Vagina (tissue), 2 donors: Measurements from ENCODE around the gene SERTAD4. TPM values are rescaled to one million over a fixed set of nuclear protein-coding genes. Genes with fewer than 3 reads are reported as not detected.
A peak's percentile ranks its signal among the peaks of the same experiment; 100 is the strongest.

Experiments used
- DNase-seq, 2 donors: peaks; one replicate each; pipeline ENCODE4 v3.0.0-alpha.2; 2017; ENCODE audit errors: extremely low spot score in 2 of 2
- H3K27ac ChIP-seq: fragments of 200-600 bp; sonication (generic); one replicate; pipeline ENCODE4 v1.5.1; 2019
- H3K27me3 ChIP-seq: fragments of 200-600 bp; sonication (generic); one replicate; pipeline ENCODE4 v1.5.1; 2019
- H3K36me3 ChIP-seq, 2 donors: fragments of 200-600 bp; sonication (generic); one replicate each; pipeline ENCODE4 v1.5.1; 2017 to 2019
- H3K4me1 ChIP-seq: fragments of 200-600 bp; sonication (generic); one replicate; pipeline ENCODE4 v1.5.1; 2019
- H3K4me3 ChIP-seq, 2 donors: fragments of 200-600 bp; sonication (generic); 1 replicate in 1 of 2; 2 replicates in 1 of 2; pipeline ENCODE4 v1.5.1; 2016 to 2019
- H3K9me3 ChIP-seq: fragments of 200-600 bp; sonication (generic); one replicate; pipeline ENCODE4 v1.5.1; 2019
- CTCF ChIP-seq, 3 experiments: fragments of 450-650 bp in 2 of 3; fragments of 200-600 bp in 1 of 3; sonication (generic) in 1 of 3; IDR thresholded peaks; one replicate each; pipeline ENCODE4 v1.5.1; 2017 to 2019; ENCODE audit warnings: antibody characterized with exemption in 3 of 3, mild to moderate bottlenecking in 2 of 3, moderate library complexity in 2 of 3
- POLR2A ChIP-seq, 2 donors: fragments of 450-650 bp; IDR thresholded peaks; one replicate each; pipeline ENCODE4 v1.6.1; 2017; ENCODE audit warnings: antibody characterized with exemption in 2 of 2, mild to moderate bottlenecking in 2 of 2, moderate library complexity in 2 of 2
- POLR2AphosphoS5 ChIP-seq, 2 donors: sonication (generic); formaldehyde crosslinking; IDR thresholded peaks; one replicate each; pipeline ENCODE4 v1.9.0; 2017; ENCODE audit warnings: antibody characterized with exemption in 2 of 2, mild to moderate bottlenecking in 2 of 2, low read depth in 1 of 2; ENCODE audit not compliant: insufficient read depth in 1 of 2
- intact Hi-C: fragments of 100-400 bp; cut with DNase I; formaldehyde crosslinking; loops from one replicate; pipeline ENCODE4 v1.15.1; 2023
- total RNA-seq: library from RNA; depleted of rRNA; stranded (reverse); fragments of >200 nt; gene quantifications from one replicate; pipeline ENCODE4 v1.2.3, GENCODE V29; 2016

SERTAD4 gene
- total RNA-seq, 1 donor from 2014 or later, result 2.7 TPM

GRCh38 chr1:210237479-210237878 lies 4.9 kb downstream of the SERTAD4 start:
- no peak for DNase-seq
- H3K9me3 ChIP-seq, result no peaks in the 10 kb centered on the region
- intact Hi-C loops, result loop anchor here (5.0 kb wide), 1 partner anchor 55 kb away; no protein-coding TSS in a partner anchor
- H3K27ac ChIP-seq, result peak overlapping the region; percentile 43
- TF ChIP-seq CTCF (IDR thresholded peaks at IDR 0.05) (no peak), POLR2AphosphoS5 (IDR thresholded peaks at IDR 0.05; ENCODE audit: insufficient read depth in 1 of 2, low read depth in 1 of 2) (no peak), POLR2A (IDR thresholded peaks at IDR 0.05) (no peak)
- H3K27me3 ChIP-seq, result no peaks in the 10 kb centered on the region
- H3K36me3 ChIP-seq, result peaks cover 0 to 5% of the 10 kb centered on the region in 2 donors
- no peak overlapping the region for H3K4me3 ChIP-seq
- peaks cover 45% of the 10 kb centered on the region for H3K4me1 ChIP-seq

GRCh38 chr1:210237981-210238380 lies 5.4 kb downstream of the SERTAD4 start:
- intact Hi-C loops, result loop anchor here (5.0 kb wide), 1 partner anchor 54 kb away; no protein-coding TSS in a partner anchor
- no peak for DNase-seq
- Histone ChIP-seq H3K27me3 (no peaks in the 10 kb centered on the region), H3K27ac (peak overlapping the region; percentile 43), H3K36me3 (peaks cover 0 to 5% of the 10 kb centered on the region in 2 donors), H3K9me3 (no peaks in the 10 kb centered on the region), H3K4me1 (peaks cover 44% of the 10 kb centered on the region), H3K4me3 (no peak overlapping the region)
- TF ChIP-seq POLR2A (IDR thresholded peaks at IDR 0.05) (no peak), CTCF (IDR thresholded peaks at IDR 0.05) (no peak), POLR2AphosphoS5 (IDR thresholded peaks at IDR 0.05; ENCODE audit: insufficient read depth in 1 of 2, low read depth in 1 of 2) (no peak)

GRCh38 chr1:210239349-210240111 lies 6.9 kb downstream of the SERTAD4 start:
- Histone ChIP-seq H3K4me3 (no peak overlapping the region), H3K36me3 (peaks cover 0 to 5% of the 10 kb centered on the region in 2 donors), H3K9me3 (no peaks in the 10 kb centered on the region), H3K4me1 (peaks cover 37% of the 10 kb centered on the region), H3K27ac (no peak overlapping the region), H3K27me3 (no peaks in the 10 kb centered on the region)
- intact Hi-C loops, result loop anchor here (5.0 kb wide), 1 partner anchor 53 kb away; no protein-coding TSS in a partner anchor
- no peak for DNase-seq
- TF ChIP-seq CTCF (IDR thresholded peaks at IDR 0.05) (no peak), POLR2A (IDR thresholded peaks at IDR 0.05) (no peak), POLR2AphosphoS5 (IDR thresholded peaks at IDR 0.05; ENCODE audit: insufficient read depth in 1 of 2, low read depth in 1 of 2) (no peak)

GRCh38 chr1:210241121-210241520 lies 8.5 kb downstream of the SERTAD4 start:
- H3K4me3 ChIP-seq, result no peak overlapping the region
- TF ChIP-seq POLR2A (IDR thresholded peaks at IDR 0.05) (no peak), POLR2AphosphoS5 (IDR thresholded peaks at IDR 0.05; ENCODE audit: insufficient read depth in 1 of 2, low read depth in 1 of 2) (no peak), CTCF (IDR thresholded peaks at IDR 0.05) (no peak)
- H3K9me3 ChIP-seq, result no peaks in the 10 kb centered on the region
- H3K27ac ChIP-seq, result no peak overlapping the region
- peaks cover 0 to 5% of the 10 kb centered on the region in 2 donors for H3K36me3 ChIP-seq
- H3K4me1 ChIP-seq, result peaks cover 34% of the 10 kb centered on the region
- intact Hi-C loops, result no loop called here
- DNase-seq, result no peak
- H3K27me3 ChIP-seq, result no peaks in the 10 kb centered on the region
